ENCODE results near the gene CYGB. TPM values are rescaled to one million over a fixed set of nuclear protein-coding genes. Genes with fewer than 3 reads are reported as not detected.
A peak's percentile ranks its signal among the peaks of the same experiment; 100 is the strongest.

CYGB gene
- total and polyA plus RNA-seq, 2 of the 13 experiments (the other 11 are each of a cell fraction or from before 2014, with no cell fraction given) = 18.9 to 27.1 TPM

DNA sequence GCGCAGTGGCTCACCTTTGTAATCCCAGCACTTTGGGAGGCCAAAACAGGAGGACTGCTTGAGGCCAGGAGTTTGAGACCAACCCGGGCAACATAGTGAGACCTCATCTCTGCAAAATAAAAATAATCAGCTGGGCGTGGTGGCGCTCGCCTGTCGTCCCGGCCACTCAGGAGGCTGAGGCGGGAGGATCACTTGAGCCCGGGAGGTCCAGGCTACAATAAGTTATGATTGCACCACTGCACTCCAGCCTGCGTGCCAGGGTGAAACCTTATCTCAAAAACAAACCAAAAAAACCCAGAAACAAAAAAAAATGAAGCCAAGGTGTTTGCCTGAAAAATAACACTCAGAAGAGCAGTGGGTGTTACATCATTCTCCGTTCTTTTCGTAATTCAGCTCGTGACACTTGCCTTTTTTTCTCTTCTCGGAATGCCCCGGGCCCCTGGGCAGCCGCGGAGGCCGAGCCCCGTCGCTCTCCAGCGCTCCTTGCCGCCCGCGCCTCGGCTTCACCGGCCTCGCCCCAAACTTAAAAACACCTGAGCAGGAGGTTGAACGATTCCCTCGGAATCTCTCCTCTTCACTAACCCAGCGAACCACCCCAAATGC lies 19.4 kb upstream of the CYGB start (continued):
- TF ChIP-seq ZNF24 (IDR thresholded peaks at IDR 0.05) (no peak; the same call in 1 of the 2 replicates), ZNF484 (CRISPR knock-in tag; IDR thresholded peaks at IDR 0.05; ENCODE audit: borderline replicate concordance, low read depth) (no peak), FOXA3 (CRISPR knock-in tag; IDR thresholded peaks at IDR 0.05) (0 out of 2 replicates have a peak, but pooled peaks have one; percentile 13), TBP (CRISPR knock-in tag; IDR thresholded peaks at IDR 0.05) (no peak), ZIK1 (CRISPR knock-in tag; IDR thresholded peaks at IDR 0.05; ENCODE audit: borderline replicate concordance, low read depth) (no peak), HMGXB3 (CRISPR knock-in tag; IDR thresholded peaks at IDR 0.05; ENCODE audit: borderline replicate concordance) (0 out of 2 replicates have a peak, but pooled peaks have one; percentile 23), KDM3A (CRISPR knock-in tag; IDR thresholded peaks at IDR 0.05; ENCODE audit: low read depth) (0 out of 2 replicates have a peak, but pooled peaks have one; percentile 37), ZNF597 (CRISPR knock-in tag; IDR thresholded peaks at IDR 0.05) (no peak), TBX3 (IDR thresholded peaks at IDR 0.05; ENCODE audit: borderline replicate concordance) (no peak), CEBPB (IDR thresholded peaks at IDR 0.05; ENCODE audit: borderline replicate concordance, low read depth, low read length) (peak; percentile 64; the same call in 1 of the 2 replicates), HINFP (CRISPR knock-in tag; IDR thresholded peaks at IDR 0.05; ENCODE audit: low read depth) (no peak), FOXK1 (CRISPR knock-in tag; IDR thresholded peaks at IDR 0.05; ENCODE audit: borderline replicate concordance, low read depth) (no peak; the same call in 1 of the 2 replicates), POLR2AphosphoS5 (IDR thresholded peaks at IDR 0.05; ENCODE audit: low read depth, low read length) (no peak), ZNF605 (CRISPR knock-in tag; IDR thresholded peaks at IDR 0.05) (no peak), ZNF234 (CRISPR knock-in tag; conservative IDR thresholded peaks at IDR 0.05) (no peak), SUZ12 (IDR thresholded peaks at IDR 0.05; ENCODE audit: low read depth, low read length) (no peak), ZNF891 (CRISPR knock-in tag; IDR thresholded peaks at IDR 0.05) (no peak), TARDBP (CRISPR knock-in tag; IDR thresholded peaks at IDR 0.05) (no peak; the same call in 1 of the 2 replicates), HMGA1 (CRISPR knock-in tag; conservative IDR thresholded peaks at IDR 0.05) (no peak)
- TF ChIP-seq, protein P1, sequence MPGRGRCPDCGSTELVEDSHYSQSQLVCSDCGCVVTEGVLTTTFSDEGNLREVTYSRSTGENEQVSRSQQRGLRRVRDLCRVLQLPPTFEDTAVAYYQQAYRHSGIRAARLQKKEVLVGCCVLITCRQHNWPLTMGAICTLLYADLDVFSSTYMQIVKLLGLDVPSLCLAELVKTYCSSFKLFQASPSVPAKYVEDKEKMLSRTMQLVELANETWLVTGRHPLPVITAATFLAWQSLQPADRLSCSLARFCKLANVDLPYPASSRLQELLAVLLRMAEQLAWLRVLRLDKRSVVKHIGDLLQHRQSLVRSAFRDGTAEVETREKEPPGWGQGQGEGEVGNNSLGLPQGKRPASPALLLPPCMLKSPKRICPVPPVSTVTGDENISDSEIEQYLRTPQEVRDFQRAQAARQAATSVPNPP (CRISPR knock-in tag; IDR thresholded peaks at IDR 0.05) = peak; percentile 1; the same call in 1 of the 2 replicates
- TF ChIP-seq, protein P2, sequence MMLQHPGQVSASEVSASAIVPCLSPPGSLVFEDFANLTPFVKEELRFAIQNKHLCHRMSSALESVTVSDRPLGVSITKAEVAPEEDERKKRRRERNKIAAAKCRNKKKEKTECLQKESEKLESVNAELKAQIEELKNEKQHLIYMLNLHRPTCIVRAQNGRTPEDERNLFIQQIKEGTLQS (CRISPR knock-in tag; IDR thresholded peaks at IDR 0.05) = no peak
- TF ChIP-seq, protein P3, sequence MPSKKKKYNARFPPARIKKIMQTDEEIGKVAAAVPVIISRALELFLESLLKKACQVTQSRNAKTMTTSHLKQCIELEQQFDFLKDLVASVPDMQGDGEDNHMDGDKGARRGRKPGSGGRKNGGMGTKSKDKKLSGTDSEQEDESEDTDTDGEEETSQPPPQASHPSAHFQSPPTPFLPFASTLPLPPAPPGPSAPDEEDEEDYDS (CRISPR knock-in tag; IDR thresholded peaks at IDR 0.05) = no peak
